NCI-H2196 (cell line): ENCODE data around the gene CCDC63.

Experiments
- DNase-seq: peaks from one replicate; lab custom pipeline; 2025; ENCODE audit not compliant: unreplicated experiment; lab: John Stamatoyannopoulos, UW

The CCDC63 gene

DNA sequence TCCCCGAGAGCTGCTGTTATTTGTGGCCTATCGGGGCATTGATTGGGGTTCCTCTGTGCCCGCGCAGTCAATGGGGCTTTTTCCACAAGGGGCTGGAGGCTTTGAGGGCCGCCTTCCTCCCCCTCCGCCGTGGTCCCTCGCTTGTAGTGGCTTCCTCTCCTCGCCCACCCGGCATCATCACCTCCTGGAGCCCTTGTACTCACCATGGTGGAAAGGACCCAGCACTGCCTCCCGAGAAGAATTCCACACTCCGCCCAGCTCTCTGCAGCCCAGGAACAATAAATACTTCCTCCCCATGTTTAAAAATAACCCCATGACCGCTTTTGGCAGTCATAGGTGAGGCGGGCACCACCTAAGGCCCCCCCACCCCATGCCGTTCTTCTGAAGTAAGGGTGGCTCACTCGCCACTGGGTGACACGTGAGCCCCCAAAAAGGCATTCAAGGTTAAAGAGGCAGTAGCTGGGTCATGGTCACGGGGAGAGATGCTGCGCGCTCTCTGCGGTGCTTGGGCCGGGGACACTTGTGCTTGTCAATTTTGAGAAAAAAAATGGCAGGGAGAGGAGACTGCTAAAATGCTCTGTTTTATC lies 73.6 kb downstream of the CCDC63 start, which contains the start of gene MYL2:
MYL2 (minus strand) TSS at position 256 of the 587 bp plus-strand sequence; CDS start at position 206, 50 bp downstream.
- no peak for DNase-seq

DNA sequence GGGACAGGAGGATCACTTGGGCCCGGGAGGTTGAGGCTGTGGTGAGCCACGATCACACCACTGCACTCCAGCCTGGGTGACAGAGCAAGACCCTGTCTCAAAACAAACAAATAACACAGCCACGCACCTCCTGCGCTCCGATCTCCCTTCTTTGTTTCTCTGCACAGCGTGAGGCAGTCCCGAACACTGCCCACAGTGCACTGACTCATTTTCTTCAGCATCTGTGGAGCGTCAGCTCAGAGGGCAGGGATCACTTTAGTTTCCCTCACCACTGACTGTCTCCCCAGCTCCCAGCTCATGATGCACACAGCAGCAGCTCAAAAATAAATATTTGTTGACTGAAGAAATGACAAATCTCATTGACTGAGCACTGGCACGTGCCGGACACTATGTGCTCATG lies 74.5 kb downstream of the CCDC63 start:
- no peak for DNase-seq

GRCh38 chr12:110922652-110923051 lies 75.9 kb downstream of the CCDC63 start:
- DNase-seq = no peak

DNA sequence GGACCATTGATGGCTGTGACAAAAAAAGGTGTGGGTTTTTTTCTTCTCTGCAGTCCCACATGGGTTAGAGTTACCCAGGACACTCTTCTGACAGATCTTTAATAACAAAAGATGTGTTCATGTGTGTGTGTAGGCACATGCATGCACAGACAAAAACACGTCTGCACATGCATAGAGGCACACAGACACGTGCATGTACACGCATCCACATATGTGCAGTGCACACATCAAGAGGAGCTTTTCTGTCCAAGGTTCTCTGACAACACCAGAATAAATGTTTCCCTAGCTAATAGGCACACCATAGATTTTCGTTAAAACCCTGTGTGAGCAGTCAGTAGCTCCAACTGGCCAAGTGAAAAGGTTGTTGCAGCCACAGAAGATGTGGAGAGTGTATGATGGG lies 76.4 kb downstream of the CCDC63 start:
- DNase-seq = no peak

DNA sequence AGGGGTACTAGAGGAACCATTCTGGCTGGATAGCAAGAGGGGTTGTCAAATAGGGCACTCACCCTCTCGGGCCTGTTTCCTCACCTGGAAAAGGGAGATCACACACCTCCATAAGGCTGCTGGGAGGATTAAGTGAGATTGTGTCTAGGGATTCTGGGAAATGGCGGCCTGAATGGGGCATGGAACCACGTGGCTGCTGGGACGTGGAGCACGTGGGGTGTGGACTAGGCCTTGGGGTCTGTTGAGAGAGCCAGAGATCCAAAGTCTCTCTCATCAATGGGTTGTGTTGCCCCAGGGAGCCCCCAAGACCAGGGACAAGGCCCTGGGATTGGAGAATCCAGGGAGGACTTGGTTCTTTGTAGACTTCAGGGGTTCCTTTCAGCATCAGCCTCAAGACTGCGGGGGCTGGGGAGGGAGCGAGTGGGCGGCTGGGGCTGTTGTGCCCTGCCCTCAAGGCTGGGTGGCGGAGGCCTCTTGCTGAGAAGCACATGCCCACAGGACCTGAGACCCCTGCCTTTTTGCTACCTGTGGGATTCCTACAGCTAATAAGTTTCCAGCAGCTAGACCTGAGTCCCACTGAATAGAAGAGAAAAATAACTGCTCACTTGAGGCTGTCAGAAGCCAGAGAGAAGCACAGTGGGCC lies 77.0 kb downstream of the CCDC63 start:
- DNase-seq = no peak

GRCh38 chr12:110927546-110927945 lies 80.8 kb downstream of the CCDC63 start:
- DNase-seq = no peak

GRCh38 chr12:110928700-110929099 lies 81.9 kb downstream of the CCDC63 start:
- DNase-seq = no peak

- no peak for DNase-seq
Measured at GRCh38 chr12:110929818-110930217, 83.0 kb downstream of the CCDC63 start.

DNA sequence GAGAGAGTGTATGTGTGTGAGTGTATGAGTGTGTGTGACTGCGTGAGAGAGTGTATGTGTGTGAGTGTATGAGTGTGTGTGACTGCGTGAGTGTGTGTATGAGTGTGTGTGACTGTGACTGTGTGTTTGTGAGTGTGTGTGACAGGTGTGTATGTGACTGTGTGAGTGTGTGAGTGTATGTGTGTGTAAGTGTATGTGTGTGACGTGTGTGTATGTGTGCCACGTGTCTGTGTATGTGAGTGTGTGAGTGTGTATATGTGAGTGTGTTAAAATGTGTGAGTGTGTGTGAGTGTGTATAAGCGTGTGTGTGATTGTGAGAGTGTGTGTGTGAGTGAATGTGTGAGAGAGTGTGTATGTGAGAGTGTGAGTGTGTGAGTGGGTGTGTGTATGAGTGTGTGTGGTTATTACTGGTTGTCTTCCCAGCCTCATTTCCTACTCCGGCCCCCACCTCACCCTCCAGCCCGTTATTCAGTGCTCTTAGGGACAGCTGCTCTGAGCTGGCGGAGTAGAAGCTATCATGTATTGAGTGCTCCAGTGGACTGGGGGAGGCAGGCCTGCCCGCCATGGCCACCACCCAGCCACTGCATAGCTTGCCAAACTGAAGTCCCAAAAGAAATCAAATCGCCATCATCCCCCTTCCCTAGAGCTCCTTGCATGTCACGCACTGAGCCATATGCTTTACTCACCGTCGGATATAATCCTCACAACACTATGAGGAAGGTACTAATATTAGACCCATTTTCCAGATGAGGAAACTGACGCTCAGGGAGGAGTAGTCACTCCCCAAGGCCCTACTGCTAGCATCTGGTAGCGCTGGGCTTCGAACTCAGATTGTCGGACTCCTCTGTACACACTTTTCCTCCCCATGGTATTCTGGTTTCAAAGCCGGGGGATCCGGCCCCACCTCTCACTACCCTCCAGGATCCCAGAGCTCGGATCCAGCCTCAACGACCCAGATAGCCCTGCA lies 83.8 kb downstream of the CCDC63 start:
- no peak for DNase-seq

DNA sequence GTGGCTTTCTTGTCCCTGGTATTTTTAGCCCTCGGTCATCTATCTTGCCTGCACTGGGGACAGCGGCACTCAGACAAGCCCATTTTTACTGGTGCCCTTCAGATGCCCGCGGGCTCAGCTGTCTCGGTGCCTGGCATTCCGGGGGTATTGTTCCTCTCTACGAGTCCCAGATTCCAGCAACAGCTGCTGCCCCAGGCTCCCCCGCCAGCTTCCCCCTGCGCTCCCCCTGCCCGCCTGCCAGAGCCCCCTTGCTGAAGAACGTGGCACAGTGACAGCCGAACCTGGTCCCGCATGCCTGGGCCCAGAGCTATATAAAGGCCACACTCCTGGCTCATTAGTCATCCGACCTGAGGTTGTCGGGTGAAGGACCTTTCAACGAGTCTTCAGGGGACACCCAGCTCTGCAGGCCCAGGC lies 84.5 kb downstream of the CCDC63 start:
- no peak for DNase-seq

GRCh38 chr12:110932046-110932445 lies 85.3 kb downstream of the CCDC63 start:
- no peak for DNase-seq

GRCh38 chr12:110933326-110933974 lies 86.7 kb downstream of the CCDC63 start:
- DNase-seq = no peak

DNA sequence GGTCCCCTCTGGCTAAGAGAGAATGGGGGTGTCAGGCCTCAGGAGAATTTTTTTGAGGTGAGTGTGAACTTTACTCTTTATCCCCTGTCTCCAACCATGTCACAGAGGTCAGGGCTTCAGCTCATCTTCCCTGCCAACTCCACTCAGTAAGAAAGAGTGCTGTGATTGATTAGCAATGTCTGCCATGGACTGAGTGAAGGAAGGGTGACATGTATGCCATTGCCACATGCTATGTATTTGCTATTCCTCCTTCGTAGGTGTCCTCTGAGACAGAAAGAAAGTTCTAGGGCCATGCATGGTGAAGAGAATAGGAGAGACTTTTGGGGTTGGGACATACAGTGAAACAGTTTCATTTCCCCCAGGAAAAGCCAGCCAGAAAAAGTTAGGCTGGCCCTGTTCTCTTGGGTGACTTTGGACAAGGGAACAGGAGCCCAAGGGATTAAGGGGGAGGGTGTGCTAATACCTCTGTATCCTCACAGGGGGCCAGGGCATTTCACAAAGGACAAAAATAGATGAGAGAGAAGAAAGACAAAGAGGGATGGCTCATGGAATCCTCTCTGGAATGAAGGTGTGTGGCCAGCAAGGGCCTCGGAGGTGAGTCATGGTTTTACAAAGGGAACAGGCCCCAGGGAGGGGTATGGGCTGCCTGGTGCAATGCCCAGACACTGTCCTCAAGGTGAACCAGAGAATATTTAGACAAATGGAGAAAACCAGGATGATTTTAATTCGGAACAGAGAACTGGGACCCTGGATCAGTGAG lies 87.5 kb downstream of the CCDC63 start:
- DNase-seq = no peak

DNA sequence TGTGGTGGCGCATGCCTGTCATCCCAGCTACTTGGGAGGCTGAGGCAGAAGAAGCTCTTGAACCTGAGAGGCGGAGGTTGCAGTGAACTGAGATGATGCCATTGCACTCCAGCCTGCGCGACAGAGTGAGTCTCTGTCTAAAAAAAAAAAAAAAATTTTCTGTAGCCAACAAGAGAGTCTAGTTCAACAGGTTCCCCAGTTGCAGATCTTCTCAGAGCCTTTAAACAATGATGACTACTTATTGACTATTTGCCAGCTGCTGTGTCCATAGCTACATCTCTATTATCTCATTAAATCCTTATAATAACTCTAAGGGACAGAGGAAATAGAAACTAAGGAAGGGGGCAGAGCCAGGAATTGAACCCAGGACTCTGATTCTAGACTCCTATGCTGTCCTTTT lies 88.8 kb downstream of the CCDC63 start:
- DNase-seq = no peak

- no peak for DNase-seq
Measured at GRCh38 chr12:110936367-110937103, 89.7 kb downstream of the CCDC63 start.

GRCh38 chr12:110937104-110937641 lies 90.4 kb downstream of the CCDC63 start:
- DNase-seq = peak; percentile 75

- DNase-seq = no peak
Measured at GRCh38 chr12:110940296-110940695, 93.5 kb downstream of the CCDC63 start.

GRCh38 chr12:110940933-110941332 lies 94.1 kb downstream of the CCDC63 start:
- DNase-seq = no peak

GRCh38 chr12:110941391-110941790 lies 94.6 kb downstream of the CCDC63 start:
- DNase-seq = no peak

GRCh38 chr12:110943373-110943772 lies 96.6 kb downstream of the CCDC63 start:
- no peak for DNase-seq
